ENCODE measurements around the gene HDAC7.

GRCh38 chr12:47801904-47802246 lies 17.8 kb downstream of the HDAC7 start:
- no peak for TF ChIP-seq CTCF (conservative IDR thresholded peaks at IDR 0.05; ENCODE audit: low read depth, low read length)
- no peak for TF ChIP-seq EZH2 (IDR thresholded peaks at IDR 0.05; ENCODE audit: low read length, unreplicated experiment)

Measured in PC-3 (cell line).